HG02588 (cell line): ENCODE results near the gene POPDC3.
"Not testable (repeated sequence)": the region's sequence is repeated elsewhere in the genome, so short reads cannot be mapped to it uniquely, and the experiment has no call there.

Source experiments
- ATAC-seq: cut with Tn5 transposase; IDR thresholded peaks from one replicate; pipeline ENCODE4 v1.9.1; 2021; ENCODE audit warnings: mild to moderate bottlenecking, moderate library complexity; ENCODE audit not compliant: unreplicated experiment

The POPDC3 gene

GRCh38 chr6:105196076-105196475, 16.3 kb upstream of the POPDC3 start:
- ATAC-seq: no peak

GRCh38 chr6:105194591-105194990, 14.8 kb upstream of the POPDC3 start:
- no peak for ATAC-seq

DNA sequence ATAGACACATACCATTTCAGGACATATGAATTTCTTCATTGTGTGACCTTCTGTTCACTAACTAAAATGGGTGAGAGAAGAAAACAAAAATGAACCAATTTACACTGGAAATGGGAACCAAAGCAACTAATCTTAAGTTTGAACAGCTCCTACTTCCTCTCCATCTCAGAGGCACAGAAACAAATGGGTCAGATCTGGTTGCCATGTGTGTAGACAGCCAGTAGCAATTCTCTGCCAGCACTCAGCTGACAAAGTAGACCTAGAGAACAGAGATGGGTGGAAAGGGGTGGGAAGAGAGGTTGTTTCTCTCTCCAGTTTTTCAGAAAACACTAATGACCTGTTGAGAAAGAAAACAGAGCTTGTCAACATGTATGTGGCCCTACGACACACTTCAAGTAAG, 14.3 kb upstream of the POPDC3 start:
- no peak for ATAC-seq

- ATAC-seq: no peak
Observed at GRCh38 chr6:105193647-105194046, 13.8 kb upstream of the POPDC3 start.

DNA sequence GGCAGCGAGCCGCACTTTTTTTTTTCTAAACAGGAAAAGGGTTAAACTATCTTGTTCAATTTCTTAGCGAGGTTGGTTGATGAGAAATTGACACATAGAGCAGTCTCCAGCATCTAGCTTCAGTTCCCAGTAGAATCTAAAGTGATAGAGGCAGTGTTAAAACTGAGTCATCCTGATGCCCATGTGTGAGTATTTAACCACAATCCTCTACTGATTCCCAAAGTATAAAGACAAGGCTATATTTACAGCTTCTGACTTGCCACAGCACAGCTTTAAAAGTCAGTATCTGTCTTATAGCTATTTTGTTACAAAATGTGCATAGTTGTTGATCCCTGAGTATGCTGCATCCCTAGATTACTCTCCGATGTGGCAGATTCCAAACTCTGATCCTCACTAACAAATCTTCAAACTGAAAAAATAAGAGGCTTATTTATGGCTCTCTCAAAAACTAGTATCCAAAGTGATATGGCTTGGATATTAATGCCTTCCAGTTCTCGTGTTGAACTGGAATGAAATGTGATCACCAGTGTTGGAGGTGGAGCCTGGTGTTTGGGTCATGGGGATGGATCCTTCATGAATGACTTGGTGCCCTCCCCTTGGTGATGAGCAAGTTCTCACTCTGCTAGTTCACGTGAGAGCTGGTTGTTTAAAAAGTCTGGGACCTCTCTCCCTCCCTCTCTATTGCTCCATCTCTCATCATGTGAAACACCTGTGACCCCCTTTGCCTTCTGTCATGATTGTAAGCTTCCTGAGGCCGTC, 13.1 kb upstream of the POPDC3 start:
- ATAC-seq: no peak

- no peak for ATAC-seq
Observed at GRCh38 chr6:105191351-105191750, 11.5 kb upstream of the POPDC3 start.

DNA sequence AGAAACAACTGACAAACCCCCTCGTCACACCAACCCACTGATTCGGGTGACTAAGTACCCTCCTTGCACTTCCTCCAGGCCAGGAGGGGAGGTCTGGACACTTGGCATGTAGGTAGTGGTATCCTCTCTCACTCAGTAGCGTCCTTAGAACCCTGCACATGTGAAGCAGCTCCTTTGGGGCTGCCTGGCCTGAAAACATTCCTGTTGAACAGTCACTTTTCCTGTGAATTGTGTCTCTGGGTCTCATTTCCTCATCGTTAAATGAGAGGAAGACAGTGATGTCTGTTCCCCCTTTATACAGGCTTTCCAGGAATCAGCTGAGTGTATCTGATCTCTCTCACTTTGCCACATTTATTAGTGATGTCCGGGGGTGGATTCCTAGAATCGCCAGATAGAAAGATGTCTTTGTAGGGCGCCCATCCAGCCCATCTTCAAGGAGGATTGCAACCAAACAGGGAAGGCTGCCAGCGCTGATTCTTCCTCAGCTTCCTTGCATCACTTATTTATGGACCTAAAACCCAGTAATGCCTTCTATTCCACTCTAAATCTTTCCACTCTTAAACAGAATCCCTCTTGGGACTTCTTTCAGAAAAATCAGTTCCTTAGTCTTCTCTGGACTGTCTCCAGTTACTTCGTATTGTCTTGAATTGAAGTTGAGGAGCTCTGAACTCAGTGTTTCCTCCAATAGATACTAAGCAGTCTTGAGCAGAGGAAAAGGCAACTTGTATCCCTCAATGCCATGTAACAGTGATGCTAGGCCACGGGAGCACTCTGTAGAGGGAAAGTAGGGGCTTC, 9.4 kb upstream of the POPDC3 start:
- no peak for ATAC-seq

DNA sequence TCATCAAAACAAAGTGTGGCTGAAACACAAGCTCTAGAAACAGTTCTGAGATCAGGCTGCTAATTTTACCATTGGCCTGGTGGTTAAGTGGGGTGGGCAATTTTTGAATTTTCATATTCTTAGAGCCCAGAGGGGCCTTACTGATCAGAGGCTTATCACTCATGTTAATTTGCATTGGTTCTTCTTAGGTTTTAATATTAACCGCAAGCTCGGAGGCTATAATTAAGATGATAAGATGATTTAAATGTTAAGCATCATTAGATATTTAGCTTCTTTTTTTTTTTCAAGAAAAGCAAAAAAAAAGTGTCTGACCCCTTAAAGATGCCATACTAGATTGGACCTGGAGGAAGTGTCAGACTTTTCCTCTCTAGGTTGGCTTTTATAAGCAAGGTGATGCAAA, 8.4 kb upstream of the POPDC3 start:
- ATAC-seq: no peak

GRCh38 chr6:105186576-105186975, 6.8 kb upstream of the POPDC3 start:
- ATAC-seq: no peak

DNA sequence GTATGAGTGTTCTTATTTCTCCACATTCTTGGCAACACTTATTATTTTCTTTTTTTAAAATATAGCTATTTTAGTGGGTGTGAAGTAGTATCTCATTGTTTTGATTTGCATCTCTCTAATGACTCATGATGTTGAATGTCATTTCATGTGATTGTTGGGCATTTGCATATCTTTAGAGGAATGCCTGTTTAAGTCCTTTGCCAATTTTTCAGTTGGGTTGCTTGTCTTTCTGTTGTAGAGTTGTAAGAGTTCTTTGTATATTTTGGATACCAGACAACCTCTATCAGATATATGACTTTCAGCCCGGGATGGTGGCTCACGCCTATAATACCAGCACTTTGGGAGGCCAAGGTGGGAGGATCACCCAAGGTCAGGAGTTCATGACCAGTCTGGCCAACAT, 5.1 kb upstream of the POPDC3 start:
- ATAC-seq: no peak

DNA sequence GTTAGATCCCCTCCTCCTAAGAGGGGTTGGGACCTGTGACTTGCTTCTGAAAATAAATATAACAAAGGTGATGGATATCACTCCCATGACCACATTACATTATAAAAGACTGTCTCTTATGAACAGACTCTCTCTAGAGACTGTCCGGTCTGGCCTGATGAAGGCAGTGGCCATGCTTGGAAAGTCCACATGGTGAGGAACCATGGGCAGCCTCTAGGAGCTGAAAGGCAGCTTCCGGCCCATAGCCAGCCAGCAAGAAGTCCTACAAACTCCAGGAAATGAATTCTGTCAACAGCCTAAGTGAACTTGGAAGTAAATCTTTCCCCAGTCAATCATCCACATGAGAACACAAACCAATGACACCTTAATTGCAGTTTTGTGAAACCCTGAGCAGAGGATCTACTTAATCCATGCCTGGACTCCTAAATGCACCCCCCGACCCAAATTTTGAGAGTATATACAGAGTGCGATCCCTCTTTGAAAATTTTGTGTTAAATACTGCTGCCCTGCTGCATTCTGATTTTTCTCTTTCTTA, 2.2 kb upstream of the POPDC3 start:
- no peak for ATAC-seq

DNA sequence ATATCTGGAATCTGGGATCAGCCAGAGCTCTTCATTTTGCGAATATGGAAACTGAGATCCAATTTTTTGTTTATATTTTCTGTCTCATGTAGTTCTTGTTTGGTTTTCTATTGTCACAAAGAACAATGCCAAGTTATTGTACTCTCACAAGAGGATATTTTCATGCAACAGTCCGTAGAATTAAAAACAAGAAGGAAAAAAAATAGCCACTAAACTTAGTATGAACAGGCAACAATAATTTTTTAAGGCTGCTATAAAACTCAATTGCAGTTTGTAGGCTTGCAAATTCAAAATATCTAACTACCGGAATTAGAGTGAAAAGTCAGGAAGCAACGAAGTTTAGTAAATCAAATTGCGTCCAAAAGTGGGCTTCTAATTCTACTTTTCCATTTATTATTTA, 1.2 kb downstream of the POPDC3 start:
- ATAC-seq: no peak

GRCh38 chr6:105178110-105178509, 1.7 kb downstream of the POPDC3 start:
- ATAC-seq: no peak

DNA sequence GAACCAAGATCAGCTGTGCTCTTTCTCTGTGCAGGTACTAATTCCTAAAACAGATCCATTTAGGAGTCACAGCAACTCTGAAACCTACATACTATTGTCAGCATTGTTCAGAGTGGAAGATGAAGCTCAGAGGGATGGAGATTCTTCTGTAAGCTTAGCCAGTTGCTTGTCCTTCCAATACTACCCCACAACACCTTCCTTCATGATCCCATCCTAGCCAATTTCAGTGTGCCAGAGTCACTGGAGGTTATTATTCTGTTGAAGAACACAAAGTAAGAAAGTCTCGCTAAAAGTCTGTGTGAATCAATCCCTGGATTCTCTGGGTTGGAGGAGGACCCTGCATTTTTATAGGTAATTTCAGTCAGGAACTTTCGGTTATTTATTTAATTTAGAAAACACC, 2.3 kb downstream of the POPDC3 start:
- no peak for ATAC-seq

DNA sequence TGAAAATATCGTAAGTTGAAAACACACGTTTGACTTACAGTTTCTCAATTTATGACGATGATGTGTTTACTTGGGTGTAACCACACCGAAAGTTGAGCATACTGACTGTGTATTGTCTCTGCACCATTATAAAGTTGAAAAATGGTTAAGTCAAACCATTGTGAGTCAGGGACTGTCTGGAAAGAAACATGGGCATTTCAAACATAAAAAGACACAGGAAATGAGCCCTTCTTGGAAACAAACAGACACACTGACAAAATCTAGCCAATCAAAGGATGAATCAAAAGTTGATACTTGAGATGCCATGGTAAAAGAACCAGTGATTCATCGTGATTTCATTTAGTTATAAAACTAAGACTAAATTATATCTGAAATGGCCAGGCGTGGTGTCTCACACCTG, 5.3 kb downstream of the POPDC3 start:
- no peak for ATAC-seq

DNA sequence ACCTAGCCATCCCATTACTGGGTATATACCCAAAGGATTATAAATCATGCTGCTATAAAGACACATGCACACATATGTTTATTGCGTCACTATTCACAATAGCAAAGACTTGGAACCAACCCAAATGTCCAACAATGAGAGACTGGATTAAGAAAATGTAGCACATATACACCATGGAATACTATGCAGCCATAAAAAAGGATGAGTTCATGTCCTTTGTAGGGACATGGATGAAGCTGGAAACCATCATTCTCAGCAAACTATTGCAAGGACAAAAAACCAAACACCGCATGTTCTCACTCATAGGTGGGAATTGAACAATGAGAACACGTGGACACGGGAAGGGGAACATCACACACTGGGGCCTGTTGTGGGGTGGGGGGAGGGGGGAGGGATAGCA, 7.3 kb downstream of the POPDC3 start:
- not testable (repeated sequence) for ATAC-seq

DNA sequence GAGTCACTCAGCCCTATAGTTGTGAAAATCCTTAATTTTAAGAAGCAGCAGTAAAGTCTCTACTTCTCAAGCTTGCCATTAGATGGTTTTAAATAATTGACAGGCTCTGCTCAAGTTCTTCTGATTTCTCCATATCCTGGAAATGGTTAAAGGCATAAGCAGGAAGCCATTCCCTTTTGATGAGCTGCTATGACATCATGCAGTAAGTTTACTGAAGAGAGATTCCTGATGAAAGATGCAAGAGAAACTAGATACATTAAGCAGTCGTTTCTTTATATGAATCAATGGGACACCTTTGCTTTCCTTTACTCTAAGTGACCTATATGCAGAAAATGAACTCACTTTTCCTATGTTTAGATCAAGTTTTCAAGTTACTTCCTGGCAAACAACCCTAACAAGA, 9.8 kb downstream of the POPDC3 start:
- ATAC-seq: no peak

DNA sequence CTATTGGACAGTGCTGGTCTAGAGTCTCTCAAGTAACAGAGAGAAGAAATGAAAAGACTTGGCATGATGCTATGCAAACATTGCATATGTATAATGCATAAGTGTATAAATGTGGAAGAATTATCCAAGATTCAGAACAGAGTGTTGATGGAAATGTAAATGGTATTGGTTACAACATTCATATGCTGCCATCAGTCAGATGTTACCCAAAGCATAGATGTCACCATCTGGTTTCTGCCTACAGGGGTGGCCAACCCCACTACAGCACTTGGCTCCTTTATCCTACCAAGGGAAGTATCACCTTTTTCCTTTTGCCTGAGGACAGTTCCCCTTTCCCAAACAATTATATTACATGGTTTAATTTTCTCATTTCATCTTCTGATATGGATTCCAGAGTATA, 11.9 kb downstream of the POPDC3 start:
- no peak for ATAC-seq

DNA sequence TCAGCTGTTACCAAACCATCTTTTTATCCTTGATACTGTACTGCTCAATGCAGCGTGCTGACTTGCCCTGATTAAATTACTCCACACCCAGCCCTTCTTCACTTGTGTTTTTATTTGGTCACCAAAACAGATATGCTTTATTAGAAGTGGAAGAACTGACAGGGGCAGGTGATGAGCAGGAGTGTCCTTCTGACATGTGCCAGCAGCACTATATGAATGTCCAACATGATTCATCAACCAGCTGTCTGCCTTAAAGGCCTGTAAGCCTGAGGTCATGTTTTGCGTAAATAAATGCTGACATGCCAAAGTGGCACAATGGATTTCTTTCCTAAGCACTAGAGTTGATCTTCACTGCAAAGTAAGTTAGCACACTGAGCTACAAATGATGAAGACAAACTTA, 15.4 kb downstream of the POPDC3 start:
- no peak for ATAC-seq

DNA sequence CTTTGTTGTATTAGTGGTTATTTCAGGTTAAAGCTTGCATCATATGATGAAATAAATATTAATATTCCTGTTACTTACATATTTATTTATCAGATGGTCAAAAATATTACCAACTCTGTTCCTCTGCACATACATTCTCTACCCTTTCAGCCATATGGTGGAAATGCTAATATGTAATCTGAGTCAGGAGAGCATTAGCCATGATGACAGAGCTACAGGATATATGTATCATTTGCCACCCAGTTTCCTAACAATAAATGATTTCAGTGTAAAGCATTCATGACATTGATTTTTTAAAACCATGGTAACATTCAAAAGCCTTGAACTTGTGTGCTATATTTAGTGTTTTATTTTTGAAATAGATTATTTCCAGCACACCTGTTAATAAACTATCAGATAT, 16.6 kb downstream of the POPDC3 start:
- no peak for ATAC-seq

- no peak for ATAC-seq
Observed at GRCh38 chr6:105162377-105162776, 17.4 kb downstream of the POPDC3 start.

DNA sequence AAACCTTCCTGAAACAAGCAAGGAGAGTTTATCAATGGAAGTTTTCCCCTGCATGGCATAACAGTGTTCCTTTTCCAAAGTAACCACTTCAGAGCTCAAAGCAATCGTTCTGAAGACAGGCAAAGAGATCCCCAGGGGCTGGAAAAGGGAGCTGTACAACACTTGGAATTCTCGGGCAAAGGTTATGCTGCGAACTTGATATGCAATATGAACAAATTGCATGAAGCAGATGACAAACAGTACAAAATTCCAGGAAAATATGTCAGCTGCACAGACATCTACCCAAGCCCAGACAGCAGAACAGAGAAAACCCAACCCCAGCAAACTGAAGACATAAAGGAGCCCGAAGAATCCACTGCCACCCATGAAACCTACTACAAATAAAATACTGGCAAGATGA, 18.4 kb downstream of the POPDC3 start:
- no peak for ATAC-seq
